Uterus (tissue), 2 donors: Measurements from ENCODE around the gene CD68.

Experiments
- CTCF ChIP-seq, 4 experiments: fragments of 200-600 bp in 2 of 4; fragments of 450-650 bp in 2 of 4; sonication (generic) in 2 of 4; IDR thresholded peaks; one replicate each; pipeline ENCODE4 v1.5.1; 2016 to 2019; ENCODE audit warnings: antibody characterized with exemption in 4 of 4, mild to moderate bottlenecking in 2 of 4, moderate library complexity in 1 of 4
- POLR2A ChIP-seq, 2 donors: fragments of 450-650 bp; IDR thresholded peaks; one replicate each; pipeline ENCODE4 v1.6.1; 2016; ENCODE audit warnings: antibody characterized with exemption in 2 of 2, mild to moderate bottlenecking in 1 of 2, moderate library complexity in 1 of 2

- TF ChIP-seq CTCF (IDR thresholded peaks at IDR 0.05) (no peak), POLR2A (IDR thresholded peaks at IDR 0.05) (no peak)
These were observed 7.4 kb downstream of the CD68 start for GRCh38 chr17:7586673-7587419.
